ENCODE results near the gene RET. TPM values are rescaled to one million over a fixed set of nuclear protein-coding genes. Genes with fewer than 3 reads are reported as not detected.

RET gene
- total RNA-seq, 2 experiments from 2014 or later: 0.36 TPM; not detected in 1

DNA sequence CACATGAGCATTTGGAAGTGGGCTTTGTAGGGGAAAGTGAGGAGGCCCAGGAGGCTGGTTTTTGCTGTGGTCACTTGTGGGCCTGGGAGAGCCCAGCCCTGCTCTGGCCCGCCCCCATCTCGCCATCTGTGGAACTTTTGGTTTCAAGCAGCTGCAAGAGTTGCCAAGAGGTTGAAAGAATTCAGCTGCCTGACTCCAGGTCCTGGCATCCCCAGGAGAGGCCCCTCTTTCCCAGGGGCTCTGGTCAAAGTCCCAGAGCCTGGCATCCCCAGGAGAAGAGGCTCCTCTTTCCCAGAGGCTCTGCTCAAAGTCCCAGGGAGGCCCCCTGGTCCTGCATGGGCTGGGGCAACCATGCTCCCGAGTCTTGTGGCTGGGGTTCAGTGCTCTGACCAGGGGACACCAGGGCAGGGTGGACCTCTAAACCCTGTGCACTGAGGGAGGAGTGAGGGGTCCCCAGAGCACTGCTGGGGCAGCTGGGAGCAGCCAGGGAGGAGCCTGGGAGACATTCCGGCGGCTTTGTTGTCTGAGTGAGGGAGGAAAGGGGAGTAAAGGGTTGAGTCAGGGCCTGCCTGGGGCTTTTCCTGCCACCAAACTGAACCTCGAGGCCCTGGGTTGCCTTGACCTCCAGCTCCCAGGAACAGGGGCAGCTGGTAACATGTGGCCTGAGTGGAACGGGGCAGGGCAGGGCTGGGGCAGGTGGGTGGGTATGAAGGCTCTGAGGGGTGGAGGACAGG lies 33.6 kb downstream of the RET start:
- CTCF ChIA-PET: no interaction called here
- no peaks in the 10 kb centered on the region for H3K27me3 Mint-ChIP-seq (ENCODE audit: low read depth)
- H3K9me3 Mint-ChIP-seq: no peaks in the 10 kb centered on the region
- H3K4me1 Mint-ChIP-seq (ENCODE audit: low read depth): no peaks in the 10 kb centered on the region
- H3K36me3 Mint-ChIP-seq (ENCODE audit: low read depth): no peaks in the 10 kb centered on the region
- H3K4me3 Mint-ChIP-seq: no peak overlapping the region
- intact Hi-C loops (cut with micrococcal nuclease): no loop called here
- no peak for DNase-seq
- H3K27ac Mint-ChIP-seq: no peak overlapping the region

DNA sequence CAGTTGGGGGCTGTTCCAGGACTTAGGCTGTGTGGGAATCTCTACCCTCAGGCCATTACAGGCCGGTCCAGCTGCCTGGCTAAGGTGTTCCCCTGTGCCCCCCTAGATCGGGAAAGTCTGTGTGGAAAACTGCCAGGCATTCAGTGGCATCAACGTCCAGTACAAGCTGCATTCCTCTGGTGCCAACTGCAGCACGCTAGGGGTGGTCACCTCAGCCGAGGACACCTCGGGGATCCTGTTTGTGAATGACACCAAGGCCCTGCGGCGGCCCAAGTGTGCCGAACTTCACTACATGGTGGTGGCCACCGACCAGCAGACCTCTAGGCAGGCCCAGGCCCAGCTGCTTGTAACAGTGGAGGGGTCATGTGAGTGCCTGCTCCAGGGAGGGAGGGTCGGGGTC lies 34.2 kb downstream of the RET start:
- CTCF ChIA-PET: no interaction called here
- DNase-seq: no peak
- Mint-ChIP-seq H3K27me3 (ENCODE audit: low read depth) (no peaks in the 10 kb centered on the region), H3K27ac (no peak overlapping the region), H3K4me3 (no peak overlapping the region), H3K9me3 (no peaks in the 10 kb centered on the region), H3K36me3 (ENCODE audit: low read depth) (no peaks in the 10 kb centered on the region), H3K4me1 (ENCODE audit: low read depth) (no peaks in the 10 kb centered on the region)
- intact Hi-C loops (cut with micrococcal nuclease): no loop called here

DNA sequence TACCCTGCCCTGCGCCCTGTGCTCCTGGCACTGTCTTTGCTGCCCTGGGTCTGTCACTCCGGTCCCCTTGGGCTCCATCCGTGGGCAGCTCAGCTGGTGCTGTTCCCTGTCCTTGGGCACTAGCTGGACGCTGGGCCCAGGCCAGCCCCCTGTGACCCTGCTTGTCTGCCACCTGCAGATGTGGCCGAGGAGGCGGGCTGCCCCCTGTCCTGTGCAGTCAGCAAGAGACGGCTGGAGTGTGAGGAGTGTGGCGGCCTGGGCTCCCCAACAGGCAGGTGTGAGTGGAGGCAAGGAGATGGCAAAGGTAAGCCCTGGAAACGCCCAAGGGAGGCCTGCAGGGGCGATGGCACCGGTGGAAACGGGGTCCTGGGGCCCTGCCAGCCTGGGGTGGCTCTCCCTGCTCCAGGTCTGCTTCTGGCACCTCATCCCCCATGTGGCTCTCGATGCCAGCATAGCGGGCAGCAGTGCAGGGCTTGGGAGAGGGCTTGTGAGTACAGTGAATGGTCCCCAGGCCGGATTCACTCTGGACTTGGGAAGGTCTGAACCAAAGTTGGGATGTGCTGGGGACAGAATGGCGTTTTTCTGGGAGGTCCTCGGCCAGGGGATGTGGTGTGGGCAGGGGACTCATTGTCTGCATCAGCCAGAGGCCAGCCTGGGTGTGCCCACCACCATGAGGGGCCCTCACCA lies 35.2 kb downstream of the RET start:
- Mint-ChIP-seq H3K4me1 (ENCODE audit: low read depth) (no peaks in the 10 kb centered on the region), H3K9me3 (no peaks in the 10 kb centered on the region), H3K36me3 (ENCODE audit: low read depth) (no peaks in the 10 kb centered on the region), H3K27ac (no peak overlapping the region), H3K27me3 (ENCODE audit: low read depth) (no peaks in the 10 kb centered on the region), H3K4me3 (no peak overlapping the region)
- CTCF ChIA-PET: interaction anchor here (0.6 kb wide), 1 partner anchor 120 kb away, joined by 3 read pairs; no protein-coding TSS in a partner anchor
- intact Hi-C loops (cut with micrococcal nuclease): no loop called here
- no peak for DNase-seq

DNA sequence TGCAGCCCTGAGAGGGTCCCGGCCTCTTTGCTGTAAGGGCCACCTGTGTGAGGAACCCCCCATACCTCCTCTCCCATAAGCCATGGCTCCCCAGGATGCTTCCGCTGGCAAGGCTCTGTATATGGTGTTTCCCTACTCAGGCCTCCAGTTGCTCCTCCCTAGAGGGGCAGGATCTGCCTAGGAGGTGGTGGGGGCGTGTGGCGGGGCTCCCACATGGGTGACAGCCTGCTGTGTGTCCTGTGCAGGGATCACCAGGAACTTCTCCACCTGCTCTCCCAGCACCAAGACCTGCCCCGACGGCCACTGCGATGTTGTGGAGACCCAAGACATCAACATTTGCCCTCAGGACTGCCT lies 35.7 kb downstream of the RET start:
- CTCF ChIA-PET: no interaction called here
- Mint-ChIP-seq H3K27ac (no peak overlapping the region), H3K9me3 (no peaks in the 10 kb centered on the region), H3K27me3 (ENCODE audit: low read depth) (no peaks in the 10 kb centered on the region), H3K36me3 (ENCODE audit: low read depth) (no peaks in the 10 kb centered on the region), H3K4me3 (no peak overlapping the region), H3K4me1 (ENCODE audit: low read depth) (no peaks in the 10 kb centered on the region)
- DNase-seq: no peak
- intact Hi-C loops (cut with micrococcal nuclease): no loop called here

DNA sequence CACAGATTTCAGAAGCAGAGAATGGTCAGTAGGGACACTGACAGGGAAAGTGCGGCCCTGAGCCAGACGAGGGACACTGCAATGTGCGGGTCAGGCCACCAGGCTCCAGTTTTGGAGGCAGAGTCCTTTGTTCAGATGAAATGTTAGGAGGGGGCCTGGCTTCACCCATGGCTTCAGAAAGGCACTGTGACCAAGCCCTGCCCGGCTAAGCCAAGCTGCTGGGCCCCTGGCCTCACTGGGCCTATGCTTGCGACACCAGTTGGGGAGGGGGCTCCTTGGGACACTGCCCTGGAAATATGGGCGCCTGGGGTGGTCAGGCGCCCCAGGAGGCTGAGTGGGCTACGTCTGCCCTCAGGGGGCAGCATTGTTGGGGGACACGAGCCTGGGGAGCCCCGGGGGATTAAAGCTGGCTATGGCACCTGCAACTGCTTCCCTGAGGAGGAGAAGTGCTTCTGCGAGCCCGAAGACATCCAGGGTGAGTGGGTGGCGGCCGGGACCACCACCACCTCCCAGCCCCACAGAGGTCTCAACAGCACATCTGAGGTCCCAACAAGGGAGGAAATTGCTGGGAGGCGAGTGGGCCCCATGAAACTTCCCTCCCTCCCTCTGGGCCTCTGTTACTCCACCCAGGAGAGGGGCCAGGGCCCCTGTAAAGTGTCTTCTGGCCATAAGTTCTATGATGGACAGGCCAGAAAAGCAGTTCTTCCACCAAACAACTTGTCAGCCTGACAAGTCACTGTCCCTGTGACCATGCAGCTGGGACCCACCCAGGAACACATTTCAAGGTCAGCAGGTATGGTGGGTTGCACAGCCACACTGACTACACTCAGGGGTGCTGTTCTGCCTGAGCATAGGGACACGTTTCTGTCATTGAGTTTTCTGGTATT lies 36.6 kb downstream of the RET start:
- H3K4me3 Mint-ChIP-seq: no peak overlapping the region
- no peaks in the 10 kb centered on the region for H3K36me3 Mint-ChIP-seq (ENCODE audit: low read depth)
- intact Hi-C loops (cut with micrococcal nuclease): no loop called here
- H3K27ac Mint-ChIP-seq: no peak overlapping the region
- CTCF ChIA-PET: no interaction called here
- no peaks in the 10 kb centered on the region for H3K9me3 Mint-ChIP-seq
- H3K27me3 Mint-ChIP-seq (ENCODE audit: low read depth): no peaks in the 10 kb centered on the region
- no peaks in the 10 kb centered on the region for H3K4me1 Mint-ChIP-seq (ENCODE audit: low read depth)
- no peak for DNase-seq

DNA sequence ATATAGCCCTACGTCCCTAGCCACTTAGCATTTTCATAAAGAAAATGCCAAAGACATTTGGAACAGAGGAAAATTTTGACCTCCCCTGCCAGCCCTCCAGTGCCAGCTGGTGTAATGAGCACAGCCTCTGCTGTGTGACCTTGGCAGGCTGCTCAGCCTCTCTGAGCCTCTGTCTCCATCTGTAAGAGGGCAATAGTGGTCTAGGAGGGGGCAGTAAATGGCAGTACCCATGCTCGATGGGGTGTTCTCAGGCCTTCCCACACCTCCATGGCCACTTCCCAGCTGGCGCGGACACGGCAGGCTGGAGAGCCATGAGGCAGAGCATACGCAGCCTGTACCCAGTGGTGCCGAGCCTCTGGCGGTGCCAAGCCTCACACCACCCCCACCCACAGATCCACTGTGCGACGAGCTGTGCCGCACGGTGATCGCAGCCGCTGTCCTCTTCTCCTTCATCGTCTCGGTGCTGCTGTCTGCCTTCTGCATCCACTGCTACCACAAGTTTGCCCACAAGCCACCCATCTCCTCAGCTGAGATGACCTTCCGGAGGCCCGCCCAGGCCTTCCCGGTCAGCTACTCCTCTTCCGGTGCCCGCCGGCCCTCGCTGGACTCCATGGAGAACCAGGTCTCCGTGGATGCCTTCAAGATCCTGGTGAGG lies 37.3 kb downstream of the RET start:
- no peaks in the 10 kb centered on the region for H3K36me3 Mint-ChIP-seq (ENCODE audit: low read depth)
- no peaks in the 10 kb centered on the region for H3K27me3 Mint-ChIP-seq (ENCODE audit: low read depth)
- CTCF ChIA-PET: no interaction called here
- no peak overlapping the region for H3K4me3 Mint-ChIP-seq
- no peaks in the 10 kb centered on the region for H3K4me1 Mint-ChIP-seq (ENCODE audit: low read depth)
- DNase-seq: no peak
- H3K27ac Mint-ChIP-seq: no peak overlapping the region
- intact Hi-C loops (cut with micrococcal nuclease): no loop called here
- no peaks in the 10 kb centered on the region for H3K9me3 Mint-ChIP-seq

DNA sequence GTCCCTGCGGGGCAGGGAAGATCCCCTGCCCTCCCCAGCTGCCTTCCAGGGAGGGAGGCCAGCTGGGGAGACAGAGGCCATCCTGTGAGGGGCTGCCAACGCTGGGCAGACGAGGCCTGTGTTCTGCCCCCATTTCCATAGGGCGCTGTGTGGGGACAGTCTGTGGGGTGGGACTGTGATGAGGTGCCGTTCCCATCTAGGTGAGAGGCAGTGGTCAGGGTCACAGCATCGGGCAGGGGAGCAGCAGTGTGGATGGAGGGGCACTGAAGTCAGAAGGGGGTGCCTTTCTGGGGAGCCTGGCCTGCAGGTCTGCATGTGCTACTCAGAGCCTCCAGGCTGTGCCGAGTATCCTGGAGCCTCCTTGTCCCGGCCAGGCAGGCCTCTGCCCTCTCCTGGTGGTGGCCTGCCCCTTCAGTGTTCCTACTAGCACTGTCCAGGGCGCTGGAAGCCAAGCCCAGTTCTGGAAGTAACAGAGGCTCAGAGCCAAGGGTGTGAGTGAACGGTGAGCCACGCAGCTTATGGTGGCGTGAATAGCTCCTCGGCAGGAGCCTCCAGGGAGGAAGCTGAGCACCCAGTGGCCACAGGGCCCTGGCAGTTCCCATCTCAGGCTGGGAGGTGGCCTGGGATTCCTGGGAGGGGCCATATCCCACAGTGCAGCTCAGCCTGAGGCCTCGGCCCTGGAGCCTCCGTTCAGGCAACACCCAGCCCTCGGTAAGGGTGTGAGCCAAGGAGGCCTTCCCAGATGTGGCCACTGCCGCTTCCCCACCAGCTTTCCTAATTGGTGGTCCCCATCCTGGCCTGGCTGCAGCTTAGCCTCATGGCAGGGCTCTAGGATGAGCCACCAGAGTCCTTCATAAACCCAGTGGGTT lies 38.1 kb downstream of the RET start:
- no peaks in the 10 kb centered on the region for H3K9me3 Mint-ChIP-seq
- intact Hi-C loops (cut with micrococcal nuclease): no loop called here
- H3K4me3 Mint-ChIP-seq: no peak overlapping the region
- no peaks in the 10 kb centered on the region for H3K36me3 Mint-ChIP-seq (ENCODE audit: low read depth)
- no peaks in the 10 kb centered on the region for H3K4me1 Mint-ChIP-seq (ENCODE audit: low read depth)
- H3K27ac Mint-ChIP-seq: no peak overlapping the region
- no peak for DNase-seq
- H3K27me3 Mint-ChIP-seq (ENCODE audit: low read depth): no peaks in the 10 kb centered on the region
- CTCF ChIA-PET: no interaction called here

DNA sequence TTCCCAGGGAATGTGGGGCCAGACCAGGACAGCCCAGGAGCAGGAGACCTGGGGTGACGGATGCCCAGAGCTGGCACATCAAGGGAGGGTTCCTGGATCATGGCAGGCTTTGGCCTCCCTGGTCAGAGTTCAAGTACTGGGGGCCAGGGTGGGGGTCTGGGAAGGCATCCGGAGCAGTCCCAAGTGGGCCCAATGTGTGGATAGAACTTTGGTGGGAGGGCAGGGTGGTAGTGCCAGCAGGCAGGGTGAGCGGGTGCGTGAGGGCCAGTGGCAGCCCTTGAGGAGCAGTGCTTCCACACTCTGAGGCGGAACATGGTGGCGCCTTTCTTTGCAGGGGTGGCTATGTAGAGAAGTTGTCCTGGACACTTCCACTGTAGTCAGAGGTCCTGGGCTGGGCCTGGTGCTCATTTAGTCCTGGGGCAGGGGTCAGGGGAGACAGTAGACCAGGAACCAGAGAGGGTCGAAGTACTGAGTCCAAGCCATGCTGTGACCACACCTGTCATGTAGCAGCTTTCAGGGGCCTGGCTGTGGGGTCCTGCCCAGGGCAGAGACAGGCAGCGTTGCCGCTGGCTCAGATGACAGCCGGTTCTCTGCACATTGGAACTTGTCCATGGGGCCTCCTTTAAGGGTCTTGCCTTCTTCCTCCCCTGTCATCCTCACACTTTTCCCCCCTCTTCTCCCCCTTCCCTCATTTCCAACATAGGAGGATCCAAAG lies 39.2 kb downstream of the RET start:
- no peak for DNase-seq
- no peak overlapping the region for H3K4me3 Mint-ChIP-seq
- CTCF ChIA-PET: no interaction called here
- H3K27me3 Mint-ChIP-seq (ENCODE audit: low read depth): no peaks in the 10 kb centered on the region
- no peaks in the 10 kb centered on the region for H3K9me3 Mint-ChIP-seq
- no peaks in the 10 kb centered on the region for H3K36me3 Mint-ChIP-seq (ENCODE audit: low read depth)
- intact Hi-C loops (cut with micrococcal nuclease): no loop called here
- H3K27ac Mint-ChIP-seq: no peak overlapping the region
- H3K4me1 Mint-ChIP-seq (ENCODE audit: low read depth): peaks cover 8% of the 10 kb centered on the region

DNA sequence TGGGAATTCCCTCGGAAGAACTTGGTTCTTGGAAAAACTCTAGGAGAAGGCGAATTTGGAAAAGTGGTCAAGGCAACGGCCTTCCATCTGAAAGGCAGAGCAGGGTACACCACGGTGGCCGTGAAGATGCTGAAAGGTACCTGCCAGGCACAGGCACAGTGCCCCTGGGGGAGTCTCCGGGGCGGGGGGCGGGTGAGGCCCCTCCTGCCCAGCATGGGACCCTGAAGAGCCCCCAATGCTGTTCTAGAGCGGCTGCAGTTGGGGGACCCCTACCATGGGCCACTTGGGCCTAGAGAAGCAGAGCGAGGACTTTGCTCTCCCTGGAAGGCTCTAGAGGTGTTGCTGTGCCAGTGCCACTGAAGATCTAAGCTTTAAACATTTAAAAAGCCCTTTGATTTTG lies 39.7 kb downstream of the RET start:
- DNase-seq: no peak
- H3K4me1 Mint-ChIP-seq (ENCODE audit: low read depth): peaks cover 14% of the 10 kb centered on the region
- H3K4me3 Mint-ChIP-seq: no peak overlapping the region
- CTCF ChIA-PET: no interaction called here
- no peaks in the 10 kb centered on the region for H3K9me3 Mint-ChIP-seq
- intact Hi-C loops (cut with micrococcal nuclease): no loop called here
- H3K27ac Mint-ChIP-seq: no peak overlapping the region
- H3K36me3 Mint-ChIP-seq (ENCODE audit: low read depth): no peaks in the 10 kb centered on the region
- H3K27me3 Mint-ChIP-seq (ENCODE audit: low read depth): no peaks in the 10 kb centered on the region

DNA sequence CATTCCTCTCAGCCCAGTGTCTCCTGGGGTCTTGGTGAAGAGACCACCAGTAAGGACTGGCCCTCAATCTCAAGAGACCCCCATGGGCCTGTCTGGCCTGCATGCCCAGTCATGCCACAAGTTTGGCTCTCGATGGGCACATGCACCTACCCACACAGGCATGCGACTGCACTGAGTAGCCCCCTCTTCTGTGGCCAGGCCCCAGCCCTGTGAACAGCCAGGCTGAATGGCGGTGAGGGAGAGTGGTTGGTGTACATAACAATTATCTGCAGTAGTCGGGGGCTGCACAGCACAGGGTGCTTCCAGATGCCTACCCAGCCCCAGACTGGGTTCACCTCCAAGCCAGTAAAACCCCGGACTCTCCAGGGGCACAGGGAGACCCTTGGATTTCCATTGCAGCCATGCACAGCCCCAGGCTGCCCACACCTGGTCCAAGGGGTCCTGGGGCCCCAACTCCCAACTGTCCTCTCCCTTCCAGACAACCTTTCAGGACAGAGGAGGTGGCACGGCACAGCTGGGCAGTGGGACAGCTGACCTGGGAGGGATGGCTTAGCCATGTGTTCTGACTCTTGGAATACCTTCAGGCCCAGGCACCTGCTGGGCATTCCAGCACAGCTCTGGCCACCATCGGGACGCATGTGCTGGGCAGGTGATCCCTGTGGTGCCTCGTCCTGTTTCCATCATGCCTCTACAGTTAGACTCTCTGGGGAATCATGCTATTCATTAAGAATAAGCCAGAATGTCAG lies 40.3 kb downstream of the RET start:
- Mint-ChIP-seq H3K9me3 (no peaks in the 10 kb centered on the region), H3K4me3 (no peak overlapping the region), H3K27ac (no peak overlapping the region), H3K27me3 (ENCODE audit: low read depth) (no peaks in the 10 kb centered on the region), H3K4me1 (ENCODE audit: low read depth) (peaks cover 16% of the 10 kb centered on the region), H3K36me3 (ENCODE audit: low read depth) (no peaks in the 10 kb centered on the region)
- CTCF ChIA-PET: no interaction called here
- DNase-seq: no peak
- intact Hi-C loops (cut with micrococcal nuclease): no loop called here

Measured in activated naive CD4-positive, alpha-beta T cell treated with anti-CD3 and anti-CD28 coated beads for 36 hours (primary cell).